HAP-1 (cell line): ENCODE measurements around the gene PRMT3.
"Not testable (repeated sequence)": the region's sequence is repeated elsewhere in the genome, so short reads cannot be mapped to it uniquely, and the experiment has no call there.

Experiments used
- DNase-seq, 2 experiments: peaks; one replicate each; pipeline ENCODE4 v3.0.0-alpha.2; 2016 to 2020; ENCODE audit warnings: low spot score in 2 of 2
- H3K27me3 ChIP-seq: fragments of 250-450 bp; sonication (Bioruptor Pico); 2 replicates; pipeline ENCODE4 v1.5.1; 2020; ENCODE audit warnings: low read depth, mild to moderate bottlenecking, moderate library complexity
- H3K36me3 ChIP-seq: fragments of 250-450 bp; sonication (Bioruptor Pico); replicated peaks from 2 replicates; pipeline ENCODE4 v1.5.1; 2020; ENCODE audit warnings: mild to moderate bottlenecking
- H3K4me1 ChIP-seq: fragments of 250-450 bp; sonication (Bioruptor Pico); 2 replicates; pipeline ENCODE4 v1.5.1; 2020; ENCODE audit warnings: mild to moderate bottlenecking
- H3K4me3 ChIP-seq: fragments of 250-450 bp; sonication (Bioruptor Pico); 2 replicates; pipeline ENCODE4 v1.5.1; 2020; ENCODE audit warnings: mild to moderate bottlenecking, moderate library complexity
- H3K9me3 ChIP-seq: fragments of 250-450 bp; sonication (Bioruptor Pico); 2 replicates; pipeline ENCODE4 v1.5.1; 2020; ENCODE audit warnings: mild to moderate bottlenecking, moderate library complexity
- in situ Hi-C: fragments of 300-500 bp; cut with MboI; formaldehyde crosslinking; loops from 3 replicates; pipeline ENCODE4 v1.14.3; 2020; ENCODE audit warnings: low sequenced_read_pairs, inconsistent platforms, mixed read lengths

Gene PRMT3

DNA sequence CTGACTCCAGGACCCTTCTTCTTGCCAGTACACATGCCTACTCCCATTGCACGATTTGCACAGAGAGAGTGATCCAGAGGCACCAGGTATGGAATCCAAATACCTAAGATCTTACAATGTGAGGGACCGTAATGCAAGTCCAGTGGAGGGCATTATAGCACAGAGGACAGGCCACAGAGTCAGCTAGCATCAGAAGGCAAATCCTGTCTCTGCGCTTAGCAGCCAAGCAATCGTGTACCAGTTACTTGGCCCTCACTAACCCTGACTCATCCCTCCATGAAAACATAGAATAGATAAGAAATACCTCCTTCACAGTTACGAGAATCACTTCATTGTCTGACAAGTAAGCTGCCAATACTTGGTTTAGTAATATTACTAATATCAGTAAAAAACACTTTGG lies 142.2 kb downstream of the PRMT3 start:
- Histone ChIP-seq H3K36me3 (no peaks in the 10 kb centered on the region), H3K9me3 (no peaks in the 10 kb centered on the region), H3K4me3 (no peak overlapping the region), H3K27me3 (no peaks in the 10 kb centered on the region), H3K4me1 (no peaks in the 10 kb centered on the region)
- no peak for DNase-seq
- in situ Hi-C loops: no loop called here

DNA sequence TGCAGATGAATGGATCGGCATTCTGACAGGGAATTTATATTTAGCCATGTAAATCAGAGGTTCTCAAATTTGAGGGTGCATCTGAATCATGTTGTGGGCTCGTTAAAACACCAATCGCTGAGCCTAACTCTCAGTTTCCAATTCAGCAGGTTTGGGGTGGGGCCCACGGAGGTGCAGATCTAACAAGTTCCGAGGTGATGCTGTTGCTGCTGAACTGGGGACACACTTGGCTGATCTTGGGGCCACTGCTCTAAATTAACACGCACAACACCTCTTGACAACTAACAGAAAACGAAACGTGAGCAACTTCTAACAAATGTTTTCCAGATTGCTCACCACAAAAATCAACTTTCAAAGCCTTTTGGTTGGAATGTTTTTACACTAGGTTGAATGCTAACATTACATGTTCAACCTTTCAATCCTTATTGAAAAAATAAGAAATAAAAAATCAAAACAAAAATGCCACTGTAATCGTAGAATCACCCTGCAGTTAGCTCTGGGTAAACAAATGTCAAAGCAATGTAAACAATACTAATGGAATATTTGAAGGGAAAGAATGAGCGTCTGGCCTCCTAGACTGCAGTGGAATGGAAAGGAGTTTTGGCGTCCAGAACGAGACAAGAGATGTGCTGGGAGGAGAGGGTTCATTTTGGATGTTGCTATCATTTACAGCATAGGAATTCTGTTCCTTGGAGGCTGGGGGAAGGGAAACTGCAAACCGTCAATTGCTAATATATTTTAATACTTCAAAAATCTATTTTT lies 143.6 kb downstream of the PRMT3 start:
- no peaks in the 10 kb centered on the region for H3K27me3 ChIP-seq
- in situ Hi-C loops: no loop called here
- H3K36me3 ChIP-seq: no peaks in the 10 kb centered on the region
- no peak for DNase-seq
- H3K4me3 ChIP-seq: no peak overlapping the region
- no peaks in the 10 kb centered on the region for H3K4me1 ChIP-seq
- H3K9me3 ChIP-seq: no peaks in the 10 kb centered on the region

DNA sequence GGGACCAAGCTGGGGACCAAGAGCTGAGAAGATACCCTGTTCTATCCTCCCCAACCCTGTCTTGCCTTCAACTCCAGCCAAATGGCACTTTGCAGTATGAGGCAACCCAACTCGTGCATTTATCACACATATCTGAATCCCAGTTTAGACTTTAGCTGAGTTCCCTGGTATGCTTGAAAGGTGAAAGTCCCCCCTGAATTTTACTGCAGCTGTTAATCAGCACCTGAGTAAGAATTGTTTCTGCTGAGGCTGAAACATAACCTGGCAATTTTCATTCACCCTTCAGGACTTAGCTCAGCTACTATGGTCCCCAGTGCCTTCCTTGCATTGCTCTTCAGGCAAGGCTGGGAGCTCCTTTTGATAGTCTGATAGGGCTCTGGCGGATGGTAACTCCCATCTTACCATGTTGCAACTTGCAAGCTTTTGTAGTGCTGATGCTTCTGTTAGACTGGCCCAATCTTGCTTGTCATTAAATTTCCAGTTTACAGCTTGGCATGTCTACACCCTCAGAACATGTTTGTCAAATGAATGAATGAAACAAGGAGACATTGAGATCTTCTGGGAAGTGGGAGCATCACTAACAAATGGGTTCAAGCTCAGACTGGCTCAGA lies 147.9 kb downstream of the PRMT3 start:
- no peaks in the 10 kb centered on the region for H3K36me3 ChIP-seq
- no peaks in the 10 kb centered on the region for H3K27me3 ChIP-seq
- DNase-seq: no peak
- H3K4me3 ChIP-seq: no peak overlapping the region
- H3K4me1 ChIP-seq: peaks cover 4% of the 10 kb centered on the region; the same call in 1 of the 2 replicates
- H3K9me3 ChIP-seq: peaks cover 10% of the 10 kb centered on the region; the same call in 1 of the 2 replicates
- in situ Hi-C loops: no loop called here

DNA sequence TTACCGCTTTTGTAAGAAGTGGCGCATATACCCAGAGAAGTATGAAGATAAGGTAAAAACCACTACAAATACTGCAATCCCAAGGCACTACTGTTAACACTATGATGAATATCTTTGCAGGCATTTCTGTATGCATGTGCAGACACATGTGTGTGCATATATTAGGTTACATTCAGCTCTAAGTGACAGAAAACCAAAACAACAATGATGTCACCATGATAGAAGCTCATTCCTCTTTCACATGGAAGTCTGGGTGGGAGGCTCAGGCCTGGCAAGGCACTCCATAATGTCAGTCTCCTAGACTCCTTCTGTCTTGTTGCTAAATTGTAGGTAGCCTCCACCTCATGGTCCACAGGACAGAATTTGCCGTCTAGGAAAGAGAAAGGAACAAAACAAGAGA lies 148.8 kb downstream of the PRMT3 start:
- in situ Hi-C loops: no loop called here
- no peak for DNase-seq
- no peaks in the 10 kb centered on the region for H3K27me3 ChIP-seq
- H3K36me3 ChIP-seq: no peaks in the 10 kb centered on the region
- H3K4me3 ChIP-seq: no peak overlapping the region
- peaks cover 10% of the 10 kb centered on the region; the same call in 1 of the 2 replicates for H3K9me3 ChIP-seq
- H3K4me1 ChIP-seq: peaks cover 4% of the 10 kb centered on the region; the same call in 1 of the 2 replicates

DNA sequence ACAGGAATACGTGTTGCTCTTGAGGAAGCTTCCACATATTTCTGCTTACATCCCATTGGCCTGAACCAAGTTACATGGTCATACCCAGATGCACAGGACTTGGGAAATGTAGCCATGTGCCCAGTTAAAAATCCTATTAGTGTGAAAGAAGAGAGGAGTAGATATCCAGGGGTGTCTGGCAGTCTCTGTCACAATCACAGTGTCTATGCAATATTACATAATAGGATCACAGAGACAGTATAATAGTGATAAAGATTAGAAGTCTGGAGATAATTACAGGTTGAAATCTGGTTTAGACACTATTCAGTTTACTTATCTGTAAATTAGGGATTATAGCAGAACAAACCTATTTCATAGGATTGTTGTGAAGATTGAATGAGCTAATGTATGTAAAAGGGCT lies 149.3 kb downstream of the PRMT3 start:
- H3K4me3 ChIP-seq: no peak overlapping the region
- peaks cover 10% of the 10 kb centered on the region; the same call in 1 of the 2 replicates for H3K9me3 ChIP-seq
- 0 out of 2 replicates have a peak, but pooled peaks cover 1% of the 10 kb centered on the region for H3K27me3 ChIP-seq
- peak in 1 of 2 experiments; percentile 3 for DNase-seq
- H3K36me3 ChIP-seq: no peaks in the 10 kb centered on the region
- H3K4me1 ChIP-seq: peaks cover 4% of the 10 kb centered on the region; the same call in 1 of the 2 replicates
- in situ Hi-C loops: no loop called here

DNA sequence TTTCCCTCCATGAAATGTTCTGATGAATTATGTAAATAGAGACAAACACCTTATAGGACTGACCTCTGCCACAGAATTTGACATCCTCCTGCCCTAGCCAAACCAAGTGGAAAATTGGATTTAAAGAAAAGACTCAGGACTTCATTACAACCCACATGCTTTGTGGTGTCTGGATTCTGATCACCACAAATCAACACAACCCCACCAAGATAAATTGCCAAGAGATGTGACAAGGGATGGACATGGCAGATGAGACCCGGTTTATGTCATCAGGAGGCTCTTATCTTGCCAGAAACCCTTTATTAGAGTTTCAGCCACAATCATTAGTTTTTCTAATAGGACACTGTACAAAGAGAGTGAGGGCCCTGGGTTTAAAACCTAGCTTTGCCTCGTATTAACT lies 154.0 kb downstream of the PRMT3 start:
- in situ Hi-C loops: no loop called here
- Histone ChIP-seq H3K4me1 (peaks cover 4% of the 10 kb centered on the region; the same call in 1 of the 2 replicates), H3K9me3 (peaks cover 10% of the 10 kb centered on the region; the same call in 1 of the 2 replicates), H3K27me3 (0 out of 2 replicates have a peak, but pooled peaks cover 3% of the 10 kb centered on the region), H3K4me3 (no peak overlapping the region), H3K36me3 (no peaks in the 10 kb centered on the region)
- no peak for DNase-seq

DNA sequence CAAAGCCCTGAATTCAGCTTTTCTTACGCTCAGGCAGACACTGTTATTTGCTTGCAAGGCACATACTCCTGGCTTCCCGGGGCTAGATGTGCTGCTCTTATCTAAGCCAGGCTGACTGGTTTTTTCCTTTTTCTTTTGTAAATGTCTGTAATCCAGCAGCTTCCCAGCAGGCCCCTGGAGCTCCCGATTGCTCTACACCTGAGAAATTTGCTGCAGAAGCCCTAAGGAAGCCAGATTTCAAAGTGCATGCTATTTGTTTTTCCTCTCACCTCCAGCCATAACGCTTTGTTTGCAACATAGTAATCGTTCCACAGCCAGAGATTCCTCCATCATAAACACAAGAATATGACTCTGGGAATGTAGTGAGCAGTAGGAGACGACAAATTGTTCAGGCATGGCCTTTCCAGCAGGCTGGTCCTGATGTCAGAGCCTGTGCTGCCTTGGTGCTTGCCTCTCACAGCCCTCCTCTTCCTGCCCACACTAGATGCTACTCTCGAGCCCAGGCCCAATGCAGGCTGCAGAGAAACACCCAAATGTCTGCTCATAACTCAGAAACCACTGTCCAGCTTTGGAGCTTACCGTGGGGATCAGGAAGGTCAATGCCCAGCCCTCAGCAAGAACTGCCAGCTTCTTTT lies 157.2 kb downstream of the PRMT3 start:
- no peaks in the 10 kb centered on the region for H3K36me3 ChIP-seq
- no peak for DNase-seq
- H3K4me3 ChIP-seq: no peak overlapping the region
- 0 out of 2 replicates have a peak, but pooled peaks cover 3% of the 10 kb centered on the region for H3K27me3 ChIP-seq
- H3K9me3 ChIP-seq: no peaks in the 10 kb centered on the region
- in situ Hi-C loops: no loop called here
- H3K4me1 ChIP-seq: no peaks in the 10 kb centered on the region

DNA sequence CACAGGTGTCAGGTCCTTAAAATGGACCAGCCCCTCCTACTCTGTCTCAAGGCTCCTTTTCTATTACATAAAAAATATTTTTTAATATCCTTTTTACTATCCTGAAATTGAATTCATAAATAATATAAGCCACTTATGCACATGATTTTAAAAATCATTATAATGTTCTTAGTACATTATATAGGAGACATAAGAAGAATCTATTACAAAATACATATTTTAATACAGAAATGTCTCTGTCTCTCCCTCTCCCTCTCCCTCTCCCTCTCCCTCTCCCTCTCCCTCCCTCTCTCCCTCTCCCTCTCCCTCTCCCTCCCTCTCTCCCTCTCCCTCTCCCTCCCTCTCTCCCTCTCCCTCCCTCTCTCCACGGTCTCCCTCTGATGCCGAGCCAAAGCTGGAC lies 159.9 kb downstream of the PRMT3 start:
- no peak for DNase-seq
- H3K36me3 ChIP-seq: no peaks in the 10 kb centered on the region
- in situ Hi-C loops: no loop called here
- no peak overlapping the region for H3K4me3 ChIP-seq
- H3K4me1 ChIP-seq: no peaks in the 10 kb centered on the region
- no peaks in the 10 kb centered on the region for H3K27me3 ChIP-seq
- no peaks in the 10 kb centered on the region for H3K9me3 ChIP-seq

DNA sequence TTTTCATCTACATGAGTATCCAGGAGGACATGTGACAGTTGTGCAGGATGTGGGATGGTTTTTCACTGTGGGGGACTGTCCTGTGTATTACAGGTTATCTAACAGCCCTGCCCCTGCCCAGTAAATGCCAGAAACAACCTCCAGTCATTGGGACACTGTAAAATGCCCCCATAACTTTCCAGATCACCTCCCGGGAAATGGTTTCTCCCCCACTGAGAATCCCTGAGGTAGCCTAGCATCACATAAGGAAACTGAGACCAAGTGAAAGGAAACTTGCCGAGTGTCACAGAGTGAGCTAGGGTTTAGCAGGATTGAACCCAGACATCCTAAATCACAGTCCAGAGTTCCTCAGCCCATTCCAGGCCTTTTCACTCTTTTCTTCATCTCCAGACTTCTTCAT lies 163.6 kb downstream of the PRMT3 start:
- in situ Hi-C loops: no loop called here

DNA sequence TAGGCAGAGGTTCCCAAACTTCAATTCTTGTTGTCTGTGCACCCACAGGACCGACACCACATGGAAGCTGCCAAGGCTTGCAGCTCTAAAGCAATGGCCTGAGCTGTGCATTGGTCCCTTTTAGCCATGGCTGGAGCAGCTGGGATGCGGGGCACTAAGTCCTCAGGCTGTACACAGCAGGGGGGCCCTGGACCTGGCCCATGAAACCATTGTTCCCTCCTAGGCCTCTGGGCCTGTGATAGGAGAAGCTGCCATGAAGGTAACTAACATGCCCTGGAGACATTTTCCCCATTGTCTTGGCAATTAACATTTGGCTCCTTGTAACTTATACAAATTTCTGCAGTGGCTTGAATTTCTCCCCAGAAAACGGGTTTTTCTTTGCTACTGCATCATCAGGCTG lies 168.3 kb downstream of the PRMT3 start:
- Histone ChIP-seq H3K4me3 (no peak overlapping the region), H3K4me1 (no peaks in the 10 kb centered on the region), H3K9me3 (no peaks in the 10 kb centered on the region; the same call in 1 of the 2 replicates), H3K27me3 (no peaks in the 10 kb centered on the region), H3K36me3 (no peaks in the 10 kb centered on the region)
- DNase-seq: no peak
- in situ Hi-C loops: no loop called here

More for the DNA sequence above, 163.6 kb downstream of the PRMT3 start:
- Histone ChIP-seq H3K4me3 (no peak overlapping the region), H3K36me3 (no peaks in the 10 kb centered on the region), H3K4me1 (no peaks in the 10 kb centered on the region), H3K9me3 (no peaks in the 10 kb centered on the region), H3K27me3 (no peaks in the 10 kb centered on the region)
- DNase-seq: no peak

DNA sequence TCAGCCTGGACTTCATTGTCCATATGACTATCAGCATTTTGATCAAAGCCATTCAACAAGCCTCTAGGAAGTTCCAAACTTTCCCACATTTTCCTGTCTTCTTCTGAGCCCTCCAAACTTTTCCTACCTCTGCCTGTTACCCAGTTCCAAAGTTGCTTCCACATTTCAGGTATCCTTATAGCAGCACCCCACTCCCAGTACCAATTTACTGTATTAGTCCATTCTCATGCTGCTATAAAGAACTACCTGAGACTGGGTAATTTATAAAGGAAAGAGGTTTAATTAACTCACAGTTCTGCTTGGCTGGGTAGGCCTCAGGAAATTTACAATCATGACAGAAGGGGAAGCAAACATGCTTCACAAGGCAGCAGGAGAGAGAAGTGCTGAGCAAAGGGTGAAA lies 168.9 kb downstream of the PRMT3 start:
- H3K4me3 ChIP-seq, H3K4me1 ChIP-seq, H3K27me3 ChIP-seq, DNase-seq, H3K9me3 ChIP-seq, H3K36me3 ChIP-seq, in situ Hi-C loops: not testable (repeated sequence)

DNA sequence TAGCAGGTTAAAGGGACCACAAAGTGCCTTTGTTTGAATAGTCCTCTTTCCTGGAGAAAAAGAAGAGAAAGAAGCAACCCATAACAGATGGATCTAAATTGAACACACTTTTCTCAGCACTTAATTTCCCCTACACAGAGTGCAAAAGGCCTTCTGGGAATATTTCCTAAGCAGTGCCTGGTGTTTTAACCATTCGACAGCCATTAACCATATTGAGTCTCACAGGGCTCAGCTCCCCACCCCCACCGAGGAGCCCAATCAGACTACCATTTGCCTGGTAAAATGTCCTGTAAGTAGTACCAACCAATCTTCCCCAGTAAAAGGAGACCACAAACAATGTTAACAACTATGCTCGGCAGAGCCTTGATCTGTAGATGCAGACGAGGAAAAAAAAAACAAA lies 171.2 kb downstream of the PRMT3 start:
- Histone ChIP-seq H3K4me3 (no peak overlapping the region), H3K9me3 (no peaks in the 10 kb centered on the region; the same call in 1 of the 2 replicates), H3K27me3 (no peaks in the 10 kb centered on the region), H3K4me1 (no peaks in the 10 kb centered on the region), H3K36me3 (no peaks in the 10 kb centered on the region)
- in situ Hi-C loops: no loop called here
- no peak for DNase-seq
